Measurements from ENCODE around the gene HNMT. TPM values are rescaled to one million over a fixed set of nuclear protein-coding genes. Genes with fewer than 3 reads are reported as not detected.

Gene HNMT
- total and polyA plus RNA-seq, 2 of the 8 experiments (the other 6 are each of a cell fraction or from before 2014, with no cell fraction given): 1.6 to 3.6 TPM

DNA sequence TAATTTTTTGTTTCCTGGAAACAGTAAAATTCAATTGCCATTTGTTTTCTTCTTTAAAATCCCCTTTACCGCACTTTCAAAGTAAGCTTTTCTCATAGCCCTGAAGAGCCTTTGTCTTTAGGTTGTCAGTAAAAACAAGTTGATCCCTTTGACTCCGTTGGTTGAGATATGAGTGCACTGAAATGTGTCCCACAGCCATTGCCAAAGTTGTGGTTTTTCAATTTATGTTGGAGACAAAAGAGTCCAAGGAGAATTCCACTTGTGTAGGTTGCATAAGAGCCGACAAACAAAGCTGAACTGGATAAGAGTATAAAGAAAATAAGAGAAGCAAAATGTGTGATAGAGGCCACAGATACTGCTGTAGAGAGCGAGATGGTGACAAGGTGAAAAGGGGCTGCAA is 26.1 kb upstream of the HNMT start (continued):
- TF ChIP-seq ZNF274 (IDR thresholded peaks at IDR 0.05; ENCODE audit: borderline replicate concordance, extremely low read depth, low read length) (no peak), POU5F1 (IDR thresholded peaks at IDR 0.05; ENCODE audit: low read depth, low read length) (no peak), CHD1 (IDR thresholded peaks at IDR 0.05; ENCODE audit: low read depth, low read length) (no peak), SAP30 (IDR thresholded peaks at IDR 0.05; ENCODE audit: insufficient read depth, insufficient replicate concordance, low read length) (no peak), KDM4A (IDR thresholded peaks at IDR 0.05; ENCODE audit: low read depth, low read length, severe bottlenecking) (no peak)
